ENCODE data around the gene PPP1R2B.

PPP1R2B gene

DNA sequence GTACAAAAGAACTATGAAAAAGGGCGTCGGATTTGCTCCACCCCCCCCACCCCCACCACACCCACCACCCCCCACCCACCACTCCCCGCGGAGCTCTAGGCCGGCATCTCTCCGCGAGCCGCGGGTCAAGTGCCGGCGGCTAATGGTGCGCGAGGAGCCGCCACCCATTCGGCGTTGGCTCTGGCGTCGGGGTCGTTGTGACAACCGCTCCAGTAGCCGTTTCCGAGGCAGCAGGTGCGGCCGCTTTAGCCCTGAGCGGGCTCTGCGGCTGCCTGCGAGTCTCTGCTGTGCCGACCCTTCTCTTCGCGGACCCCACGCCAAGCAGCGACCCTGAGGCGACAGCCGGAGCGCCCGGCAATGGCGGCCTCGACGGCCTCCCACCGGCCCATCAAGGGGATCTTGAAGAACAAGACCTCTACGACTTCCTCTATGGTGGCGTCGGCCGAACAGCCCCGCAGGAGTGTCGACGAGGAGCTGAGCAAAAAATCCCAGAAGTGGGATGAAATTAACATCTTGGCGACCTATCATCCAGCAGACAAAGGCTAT, at the start of gene PPP1R2B:
TSS of gene PPP1R2B (plus strand) at position 90 of the 546 bp plus-strand sequence. CDS start at position 358, 268 bp downstream.
- Mint-ChIP-seq H3K4me3 (no peak within 1 kb of the TSS), H3K4me1 (no peaks in the 10 kb centered on the region), H3K27me3 (peaks cover 46% of the 10 kb centered on the region), H3K27ac (no peak within 1 kb of the TSS), H3K9me3 (peaks cover 22% of the 10 kb centered on the region), H3K36me3 (peaks cover 6% of the 10 kb centered on the region)
- ATAC-seq, result no peak

DNA sequence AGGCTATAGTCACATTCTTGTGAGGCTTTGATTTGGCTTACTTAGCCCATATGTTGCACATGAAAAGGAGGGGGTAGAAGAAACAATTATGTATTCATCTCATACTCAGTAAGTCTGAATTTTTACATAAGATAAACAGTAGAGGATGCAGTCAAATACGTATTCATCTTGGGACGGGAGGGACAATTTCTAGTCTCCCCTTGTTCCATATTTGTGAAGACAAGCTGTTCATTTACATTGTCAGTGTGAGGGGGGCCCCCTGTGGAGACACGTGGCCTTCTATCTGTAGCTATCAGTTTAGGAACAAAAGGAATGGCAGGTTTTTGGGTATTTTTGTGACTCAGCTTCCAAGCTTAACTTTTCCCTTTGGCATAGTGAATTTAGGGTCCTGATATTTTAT, 49.2 kb upstream of the PPP1R2B start:
- Mint-ChIP-seq H3K9me3 (no peaks in the 10 kb centered on the region), H3K4me1 (no peaks in the 10 kb centered on the region), H3K4me3 (no peak overlapping the region), H3K36me3 (no peaks in the 10 kb centered on the region), H3K27ac (no peak overlapping the region), H3K27me3 (peaks cover 27% of the 10 kb centered on the region)
- ATAC-seq, result no peak

- H3K9me3 Mint-ChIP-seq, result no peaks in the 10 kb centered on the region
- ATAC-seq, result no peak
- H3K4me3 Mint-ChIP-seq, result no peak overlapping the region
- H3K27me3 Mint-ChIP-seq, result peaks cover 36% of the 10 kb centered on the region
- no peak overlapping the region for H3K27ac Mint-ChIP-seq
- no peaks in the 10 kb centered on the region for H3K4me1 Mint-ChIP-seq
- H3K36me3 Mint-ChIP-seq, result no peaks in the 10 kb centered on the region
Measured at GRCh38 chr5:156802501-156802900, 47.6 kb upstream of the PPP1R2B start.

DNA sequence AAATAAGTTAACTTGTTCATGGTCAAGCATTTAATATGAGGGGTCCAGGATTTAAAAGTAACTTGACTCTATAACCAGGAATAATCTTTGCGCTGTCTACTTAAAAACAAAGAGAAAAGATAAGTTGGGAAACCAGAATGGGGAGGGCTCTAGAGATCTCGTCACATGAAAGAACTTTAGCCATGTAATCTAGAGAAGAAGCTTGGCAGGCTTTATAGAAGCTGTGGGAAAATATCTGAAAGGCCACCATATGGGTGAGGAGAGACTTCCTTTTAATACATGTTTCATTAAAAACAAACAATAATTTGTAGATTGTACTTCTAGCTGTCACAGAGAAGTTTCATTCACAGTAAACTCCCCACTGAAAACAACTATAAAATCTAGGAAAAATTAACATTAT, 46.7 kb upstream of the PPP1R2B start:
- ATAC-seq, result no peak
- Mint-ChIP-seq H3K27ac (no peak overlapping the region), H3K36me3 (no peaks in the 10 kb centered on the region), H3K4me1 (no peaks in the 10 kb centered on the region), H3K9me3 (no peaks in the 10 kb centered on the region), H3K27me3 (peaks cover 38% of the 10 kb centered on the region), H3K4me3 (no peak overlapping the region)

DNA sequence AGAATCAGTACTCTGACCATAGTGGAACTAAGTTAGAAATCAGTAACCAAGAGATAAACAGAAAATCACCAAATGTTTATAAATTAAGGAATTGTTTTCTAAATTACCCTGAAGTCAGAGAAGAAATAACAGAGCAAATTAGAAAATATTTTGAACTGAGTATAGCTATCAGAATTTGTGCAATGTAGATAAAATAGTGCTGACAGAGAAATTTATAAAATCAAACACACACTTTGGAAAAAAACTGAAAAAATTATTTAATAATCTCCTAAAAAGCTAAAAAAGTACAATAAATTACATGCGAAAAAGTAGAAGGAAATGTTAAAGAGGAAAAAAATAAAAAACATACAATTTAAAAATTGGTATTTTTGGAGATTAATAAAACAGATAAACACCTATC, 37.1 kb upstream of the PPP1R2B start:
- H3K4me1 Mint-ChIP-seq, result no peaks in the 10 kb centered on the region
- H3K27me3 Mint-ChIP-seq, result peaks cover under 1% of the 10 kb centered on the region
- no peak overlapping the region for H3K27ac Mint-ChIP-seq
- no peak for ATAC-seq
- no peak overlapping the region for H3K4me3 Mint-ChIP-seq
- H3K9me3 Mint-ChIP-seq, result peaks cover 2% of the 10 kb centered on the region
- H3K36me3 Mint-ChIP-seq, result no peaks in the 10 kb centered on the region

GRCh38 chr5:156815988-156816599, 34.0 kb upstream of the PPP1R2B start:
- no peak overlapping the region for H3K27ac Mint-ChIP-seq
- peak; percentile 47 for ATAC-seq
- peaks cover 2% of the 10 kb centered on the region for H3K9me3 Mint-ChIP-seq
- H3K4me1 Mint-ChIP-seq, result no peaks in the 10 kb centered on the region
- no peaks in the 10 kb centered on the region for H3K36me3 Mint-ChIP-seq
- H3K27me3 Mint-ChIP-seq, result peaks cover 22% of the 10 kb centered on the region
- H3K4me3 Mint-ChIP-seq, result no peak overlapping the region

GRCh38 chr5:156819537-156819936, 30.6 kb upstream of the PPP1R2B start:
- Mint-ChIP-seq H3K4me3 (no peak overlapping the region), H3K9me3 (no peaks in the 10 kb centered on the region), H3K27me3 (peaks cover 22% of the 10 kb centered on the region), H3K36me3 (no peaks in the 10 kb centered on the region), H3K27ac (no peak overlapping the region), H3K4me1 (no peaks in the 10 kb centered on the region)
- ATAC-seq, result no peak

DNA sequence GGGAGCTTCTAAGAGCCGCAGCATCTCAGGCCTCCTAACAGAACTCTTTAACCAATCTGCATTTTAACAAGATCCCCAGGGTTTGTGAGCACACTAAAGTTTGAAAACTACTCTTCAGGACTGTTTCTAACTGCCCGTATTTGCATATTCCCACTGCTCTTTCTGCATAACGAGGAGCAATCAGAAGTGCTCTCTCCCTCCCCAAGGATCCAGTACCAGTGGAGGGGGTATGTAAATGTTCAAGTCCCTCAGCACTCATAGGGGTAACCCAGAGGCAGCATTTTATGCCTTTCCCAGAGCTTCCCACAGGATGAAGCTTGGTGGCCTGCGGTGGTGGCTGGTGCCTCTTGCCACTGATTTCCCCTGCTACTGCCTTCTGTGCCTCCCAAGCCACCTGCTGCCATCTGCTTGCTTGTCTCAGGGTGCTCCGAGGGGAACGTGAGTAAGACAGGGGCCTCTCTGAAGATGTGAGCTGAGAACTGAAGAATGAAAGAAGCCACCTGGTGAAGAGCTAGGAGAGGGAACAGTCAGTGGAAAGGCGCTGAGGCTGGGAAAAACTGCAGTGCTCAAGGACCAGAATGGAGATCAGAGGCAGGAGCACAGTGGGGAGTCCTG, 30.0 kb upstream of the PPP1R2B start:
- H3K27me3 Mint-ChIP-seq, result peaks cover 22% of the 10 kb centered on the region
- H3K36me3 Mint-ChIP-seq, result no peaks in the 10 kb centered on the region
- no peak overlapping the region for H3K27ac Mint-ChIP-seq
- H3K9me3 Mint-ChIP-seq, result no peaks in the 10 kb centered on the region
- no peak for ATAC-seq
- no peaks in the 10 kb centered on the region for H3K4me1 Mint-ChIP-seq
- no peak overlapping the region for H3K4me3 Mint-ChIP-seq

DNA sequence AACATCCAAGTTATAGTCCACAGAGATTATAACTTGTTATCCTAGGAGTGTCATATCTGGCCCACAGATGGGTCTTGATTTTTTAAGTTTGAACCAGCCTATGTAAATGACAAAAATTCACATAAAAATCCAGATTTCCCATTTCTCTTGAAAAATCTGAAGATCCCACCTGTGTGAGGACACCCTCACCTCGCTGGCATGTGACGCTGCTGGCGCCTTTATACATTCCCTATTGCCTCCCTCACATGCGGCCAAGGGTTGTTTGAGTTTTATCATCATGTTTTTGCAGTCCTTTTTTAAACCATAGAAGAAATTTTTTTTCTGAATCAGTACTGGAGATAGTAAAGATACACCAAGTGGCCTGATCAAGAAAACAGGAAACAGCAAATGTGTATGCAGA, 25.9 kb upstream of the PPP1R2B start:
- no peaks in the 10 kb centered on the region for H3K36me3 Mint-ChIP-seq
- H3K9me3 Mint-ChIP-seq, result peaks cover 5% of the 10 kb centered on the region
- H3K4me3 Mint-ChIP-seq, result no peak overlapping the region
- H3K27me3 Mint-ChIP-seq, result peaks cover 19% of the 10 kb centered on the region
- no peak for ATAC-seq
- H3K4me1 Mint-ChIP-seq, result peaks cover 7% of the 10 kb centered on the region
- no peak overlapping the region for H3K27ac Mint-ChIP-seq

DNA sequence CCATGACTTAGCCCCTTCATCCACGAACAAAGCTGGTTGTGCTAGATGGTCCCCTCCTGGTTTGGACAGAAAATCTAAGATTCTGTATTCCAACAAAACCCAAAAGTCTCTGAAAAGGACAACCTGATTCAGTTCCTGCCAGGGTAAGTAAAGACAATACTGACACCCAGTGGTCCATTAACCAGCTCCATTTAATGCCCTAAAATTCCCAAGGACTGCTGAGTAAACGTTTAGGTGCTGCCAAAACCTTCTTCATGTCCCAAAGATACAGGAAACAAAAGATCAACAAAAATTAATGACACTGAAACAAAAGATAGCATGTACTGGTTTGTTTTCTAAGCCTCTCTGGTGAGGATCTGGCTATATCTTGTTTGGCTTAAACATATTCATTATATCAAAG, 25.3 kb upstream of the PPP1R2B start:
- Mint-ChIP-seq H3K36me3 (no peaks in the 10 kb centered on the region), H3K9me3 (peaks cover 5% of the 10 kb centered on the region), H3K4me3 (no peak overlapping the region), H3K27ac (no peak overlapping the region), H3K4me1 (peaks cover 7% of the 10 kb centered on the region), H3K27me3 (peaks cover 18% of the 10 kb centered on the region)
- no peak for ATAC-seq

DNA sequence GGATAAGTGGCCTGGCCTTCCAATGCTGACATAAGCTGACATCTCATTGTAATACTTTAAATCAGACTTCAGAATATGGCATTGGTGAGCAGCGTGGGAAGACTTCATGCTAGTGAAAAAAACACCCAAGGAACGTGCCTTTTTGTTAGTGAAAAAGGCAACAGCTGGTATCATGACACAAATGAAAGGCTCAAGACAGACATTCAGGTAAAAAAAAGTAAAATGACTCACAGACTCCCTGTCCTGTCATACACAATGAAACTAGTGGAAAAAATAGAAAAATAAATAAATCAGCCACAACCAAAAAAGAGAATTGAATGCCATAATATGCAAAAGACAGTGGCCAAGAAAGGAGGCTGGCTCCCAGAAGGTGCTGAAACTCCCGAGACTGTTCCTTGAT, 24.4 kb upstream of the PPP1R2B start:
- Mint-ChIP-seq H3K27me3 (peaks cover 9% of the 10 kb centered on the region), H3K4me1 (peaks cover 7% of the 10 kb centered on the region), H3K9me3 (peaks cover 5% of the 10 kb centered on the region), H3K4me3 (no peak overlapping the region), H3K36me3 (no peaks in the 10 kb centered on the region), H3K27ac (no peak overlapping the region)
- ATAC-seq, result no peak

DNA sequence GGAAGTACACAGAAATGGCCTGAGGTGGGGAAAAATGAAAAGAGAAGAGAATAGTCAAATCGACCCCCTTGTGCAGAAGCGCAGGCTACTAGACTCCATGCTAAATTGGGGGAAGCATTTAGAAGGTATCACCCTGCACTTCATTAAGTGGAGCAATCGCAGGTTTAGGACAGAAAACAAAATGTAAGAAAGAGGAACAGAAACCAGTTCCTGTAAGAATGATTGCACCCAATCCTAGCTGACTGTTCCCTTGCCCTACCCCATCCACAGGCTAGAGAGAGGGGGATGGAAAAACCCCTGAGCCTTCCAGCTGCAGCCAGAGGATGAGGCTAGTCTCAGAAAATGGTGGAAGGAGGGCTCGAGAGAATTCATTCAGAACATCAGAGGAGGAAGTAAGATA, 23.9 kb upstream of the PPP1R2B start:
- Mint-ChIP-seq H3K4me3 (no peak overlapping the region), H3K27me3 (peaks cover 9% of the 10 kb centered on the region), H3K27ac (no peak overlapping the region), H3K4me1 (peaks cover 7% of the 10 kb centered on the region), H3K36me3 (no peaks in the 10 kb centered on the region), H3K9me3 (peaks cover 5% of the 10 kb centered on the region)
- peak; percentile 27 for ATAC-seq

- Mint-ChIP-seq H3K36me3 (no peaks in the 10 kb centered on the region), H3K27me3 (peaks cover 23% of the 10 kb centered on the region), H3K4me3 (no peak overlapping the region), H3K27ac (no peak overlapping the region), H3K4me1 (no peaks in the 10 kb centered on the region), H3K9me3 (no peaks in the 10 kb centered on the region)
- no peak for ATAC-seq
Measured at GRCh38 chr5:156834916-156835315, 15.2 kb upstream of the PPP1R2B start.

DNA sequence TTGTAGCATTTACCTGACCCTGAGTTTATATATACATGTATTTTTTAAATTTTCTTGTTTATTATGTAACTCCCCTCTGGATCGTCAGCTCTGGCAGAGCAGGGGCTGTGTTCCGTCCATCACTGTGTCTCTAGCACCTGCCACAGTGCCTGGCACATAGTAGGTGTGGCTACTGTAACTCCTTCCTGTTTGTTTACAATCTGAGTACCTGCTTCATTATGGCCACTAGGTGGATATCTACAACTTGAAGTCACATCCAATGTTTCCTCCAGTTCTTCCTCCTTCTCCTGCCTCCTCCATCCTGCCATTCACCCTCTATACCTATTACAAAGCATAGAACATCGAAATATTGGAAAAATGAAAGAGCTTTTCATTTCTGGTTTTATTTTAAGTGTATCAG, 14.2 kb upstream of the PPP1R2B start:
- H3K27ac Mint-ChIP-seq, result no peak overlapping the region
- H3K4me1 Mint-ChIP-seq, result no peaks in the 10 kb centered on the region
- H3K4me3 Mint-ChIP-seq, result no peak overlapping the region
- no peaks in the 10 kb centered on the region for H3K36me3 Mint-ChIP-seq
- peaks cover 27% of the 10 kb centered on the region for H3K27me3 Mint-ChIP-seq
- no peaks in the 10 kb centered on the region for H3K9me3 Mint-ChIP-seq
- no peak for ATAC-seq

GRCh38 chr5:156836846-156837245, 13.2 kb upstream of the PPP1R2B start:
- Mint-ChIP-seq H3K9me3 (no peaks in the 10 kb centered on the region), H3K27me3 (peaks cover 27% of the 10 kb centered on the region), H3K4me3 (no peak overlapping the region), H3K4me1 (no peaks in the 10 kb centered on the region), H3K27ac (no peak overlapping the region), H3K36me3 (no peaks in the 10 kb centered on the region)
- no peak for ATAC-seq

DNA sequence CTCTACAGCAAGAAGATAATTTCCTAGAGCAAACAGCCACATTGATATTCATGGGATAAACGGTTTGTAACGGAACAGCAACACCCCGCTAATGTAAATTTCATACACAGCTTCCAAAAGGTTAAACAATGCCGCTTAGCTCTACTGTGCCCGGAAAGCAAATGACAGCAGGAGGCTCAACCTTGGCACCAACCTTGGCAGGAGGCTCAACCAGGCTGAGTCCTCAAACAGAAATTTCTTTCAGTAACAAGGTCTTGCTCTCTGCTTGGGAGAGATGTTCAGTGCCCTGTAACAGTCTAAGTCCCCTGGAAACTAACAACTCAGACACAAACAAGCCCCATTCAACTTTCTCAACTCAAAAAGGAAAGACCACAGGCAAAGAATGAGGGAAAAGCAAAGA, 11.1 kb upstream of the PPP1R2B start:
- ATAC-seq, result no peak
- Mint-ChIP-seq H3K27ac (no peak overlapping the region), H3K9me3 (no peaks in the 10 kb centered on the region), H3K4me1 (no peaks in the 10 kb centered on the region), H3K36me3 (no peaks in the 10 kb centered on the region), H3K27me3 (peaks cover 27% of the 10 kb centered on the region), H3K4me3 (no peak overlapping the region)

All from stimulated activated memory B cell treated with anti-CD40 and anti-IgM and Interleukin-4, amounts not matched to agents 10 μg/mL and 1 μg/mL and 100 μg/mL, for 72 hours (primary cell).